ENCODE results near the gene FANCC. TPM values are rescaled to one million over a fixed set of nuclear protein-coding genes. Genes with fewer than 3 reads are reported as not detected.
"Not testable (repeated sequence)": the region's sequence is repeated elsewhere in the genome, so short reads cannot be mapped to it uniquely, and the experiment has no call there.

FANCC gene
- total RNA-seq, 2 experiments from 2014 or later, result 12.9 to 14.8 TPM

GRCh38 chr9:95284162-95285080, 33.1 kb downstream of the FANCC start:
- H3K4me3 Mint-ChIP-seq, result no peak overlapping the region
- H3K9me3 Mint-ChIP-seq, result peaks cover 9% of the 10 kb centered on the region
- peaks cover 13% of the 10 kb centered on the region for H3K36me3 Mint-ChIP-seq
- peaks cover 2% of the 10 kb centered on the region for H3K27me3 Mint-ChIP-seq
- POLR2A ChIA-PET, result no interaction called here
- no peak for DNase-seq
- H3K27ac Mint-ChIP-seq, result no peak overlapping the region
- peaks cover 1% of the 10 kb centered on the region for H3K4me1 Mint-ChIP-seq
- ATAC-seq (ENCODE audit: low read depth), result no peak

GRCh38 chr9:95283673-95284072, 33.8 kb downstream of the FANCC start:
- Mint-ChIP-seq H3K4me1 (peaks cover 1% of the 10 kb centered on the region), H3K9me3 (peaks cover 9% of the 10 kb centered on the region), H3K27me3 (peaks cover 2% of the 10 kb centered on the region), H3K36me3 (peaks cover 13% of the 10 kb centered on the region), H3K27ac (no peak overlapping the region), H3K4me3 (no peak overlapping the region)
- DNase-seq, result no peak
- POLR2A ChIA-PET, result no interaction called here
- ATAC-seq (ENCODE audit: low read depth), result no peak

- Mint-ChIP-seq H3K27ac (no peak overlapping the region), H3K27me3 (peaks cover 2% of the 10 kb centered on the region), H3K9me3 (peaks cover 13% of the 10 kb centered on the region), H3K4me1 (no peaks in the 10 kb centered on the region), H3K36me3 (peaks cover 18% of the 10 kb centered on the region), H3K4me3 (no peak overlapping the region)
- POLR2A ChIA-PET, result no interaction called here
- DNase-seq, result no peak
- ATAC-seq (ENCODE audit: low read depth), result no peak
Measured at GRCh38 chr9:95282332-95282731, 35.2 kb downstream of the FANCC start.

GRCh38 chr9:95280745-95281144, 36.8 kb downstream of the FANCC start:
- H3K4me3 Mint-ChIP-seq, result no peak overlapping the region
- ATAC-seq (ENCODE audit: low read depth) (no peak), DNase-seq (no peak)
- H3K4me1 Mint-ChIP-seq, result peaks cover 8% of the 10 kb centered on the region
- POLR2A ChIA-PET, result no interaction called here
- H3K36me3 Mint-ChIP-seq, result peaks cover 18% of the 10 kb centered on the region
- H3K27ac Mint-ChIP-seq, result no peak overlapping the region
- peaks cover 2% of the 10 kb centered on the region for H3K27me3 Mint-ChIP-seq
- H3K9me3 Mint-ChIP-seq, result peaks cover 13% of the 10 kb centered on the region

GRCh38 chr9:95277509-95277908, 40.0 kb downstream of the FANCC start:
- ATAC-seq (ENCODE audit: low read depth) (no peak), DNase-seq (no peak)
- POLR2A ChIA-PET, result no interaction called here
- H3K9me3 Mint-ChIP-seq, result peaks cover 15% of the 10 kb centered on the region
- no peak overlapping the region for H3K27ac Mint-ChIP-seq
- H3K4me3 Mint-ChIP-seq, result no peak overlapping the region
- H3K36me3 Mint-ChIP-seq, result peaks cover 20% of the 10 kb centered on the region
- peaks cover 23% of the 10 kb centered on the region for H3K4me1 Mint-ChIP-seq
- H3K27me3 Mint-ChIP-seq, result peaks cover 2% of the 10 kb centered on the region

- no peak overlapping the region for H3K27ac Mint-ChIP-seq
- ATAC-seq (ENCODE audit: low read depth) (no peak), DNase-seq (no peak)
- no peak overlapping the region for H3K4me3 Mint-ChIP-seq
- peaks cover 2% of the 10 kb centered on the region for H3K27me3 Mint-ChIP-seq
- peaks cover 15% of the 10 kb centered on the region for H3K9me3 Mint-ChIP-seq
- H3K4me1 Mint-ChIP-seq, result peaks cover 23% of the 10 kb centered on the region
- peaks cover 20% of the 10 kb centered on the region for H3K36me3 Mint-ChIP-seq
- POLR2A ChIA-PET, result no interaction called here
Measured at GRCh38 chr9:95276395-95276954, 41.0 kb downstream of the FANCC start.

- H3K27ac Mint-ChIP-seq; H3K9me3 Mint-ChIP-seq; ATAC-seq (ENCODE audit: low read depth); DNase-seq; H3K27me3 Mint-ChIP-seq: not testable (repeated sequence)
- peak overlapping the region; percentile 18 for H3K4me3 Mint-ChIP-seq
- H3K36me3 Mint-ChIP-seq, result peaks cover 10% of the 10 kb centered on the region
- H3K4me1 Mint-ChIP-seq, result peaks cover 26% of the 10 kb centered on the region
- POLR2A ChIA-PET, result interaction anchor here (0.5 to 0.6 kb wide), 2 partner anchors 496 to 543 kb away, joined by 3 to 4 read pairs; no protein-coding TSS in a partner anchor
Measured at GRCh38 chr9:95274160-95274559, 43.3 kb downstream of the FANCC start.

- H3K27ac Mint-ChIP-seq, result peak overlapping the region; percentile 8
- H3K4me3 Mint-ChIP-seq, result no peak overlapping the region
- peaks cover 30% of the 10 kb centered on the region for H3K4me1 Mint-ChIP-seq
- no peaks in the 10 kb centered on the region for H3K27me3 Mint-ChIP-seq
- POLR2A ChIA-PET, result interaction anchor here (0.5 to 0.6 kb wide), 2 partner anchors 496 to 543 kb away, joined by 3 to 4 read pairs; no protein-coding TSS in a partner anchor
- peaks cover 6% of the 10 kb centered on the region for H3K9me3 Mint-ChIP-seq
- ATAC-seq (ENCODE audit: low read depth), result peak; percentile 67
- H3K36me3 Mint-ChIP-seq, result peaks cover 10% of the 10 kb centered on the region
- DNase-seq, result no peak
Measured at GRCh38 chr9:95273369-95274022, 44.0 kb downstream of the FANCC start.

GRCh38 chr9:95272830-95273229, 44.7 kb downstream of the FANCC start:
- H3K4me1 Mint-ChIP-seq, result peaks cover 34% of the 10 kb centered on the region
- peaks cover 7% of the 10 kb centered on the region for H3K36me3 Mint-ChIP-seq
- H3K4me3 Mint-ChIP-seq, result no peak overlapping the region
- H3K27ac Mint-ChIP-seq, result no peak overlapping the region
- ATAC-seq (ENCODE audit: low read depth) (no peak), DNase-seq (no peak)
- no peaks in the 10 kb centered on the region for H3K27me3 Mint-ChIP-seq
- POLR2A ChIA-PET, result no interaction called here
- H3K9me3 Mint-ChIP-seq, result peaks cover 2% of the 10 kb centered on the region

- H3K27ac Mint-ChIP-seq, result no peak overlapping the region
- ATAC-seq (ENCODE audit: low read depth) (no peak), DNase-seq (no peak)
- no peak overlapping the region for H3K4me3 Mint-ChIP-seq
- no peaks in the 10 kb centered on the region for H3K27me3 Mint-ChIP-seq
- peaks cover 41% of the 10 kb centered on the region for H3K4me1 Mint-ChIP-seq
- H3K9me3 Mint-ChIP-seq, result peaks cover 2% of the 10 kb centered on the region
- H3K36me3 Mint-ChIP-seq, result peaks cover 13% of the 10 kb centered on the region
- POLR2A ChIA-PET, result no interaction called here
Measured at GRCh38 chr9:95270790-95271189, 46.7 kb downstream of the FANCC start.

- POLR2A ChIA-PET; H3K9me3 Mint-ChIP-seq; ATAC-seq (ENCODE audit: low read depth); H3K27ac Mint-ChIP-seq; H3K27me3 Mint-ChIP-seq; DNase-seq; H3K4me3 Mint-ChIP-seq: not testable (repeated sequence)
- Mint-ChIP-seq H3K4me1 (peaks cover 42% of the 10 kb centered on the region), H3K36me3 (peaks cover 11% of the 10 kb centered on the region)
Measured at GRCh38 chr9:95269803-95270773, 47.4 kb downstream of the FANCC start.

- no peaks in the 10 kb centered on the region for H3K9me3 Mint-ChIP-seq
- H3K27me3 Mint-ChIP-seq, result no peaks in the 10 kb centered on the region
- H3K4me1 Mint-ChIP-seq, result peaks cover 48% of the 10 kb centered on the region
- no peak overlapping the region for H3K27ac Mint-ChIP-seq
- H3K4me3 Mint-ChIP-seq, result no peak overlapping the region
- DNase-seq (no peak), ATAC-seq (ENCODE audit: low read depth) (peak; percentile 32)
- POLR2A ChIA-PET, result no interaction called here
- H3K36me3 Mint-ChIP-seq, result peaks cover 8% of the 10 kb centered on the region
Measured at GRCh38 chr9:95268681-95269080, 48.8 kb downstream of the FANCC start.
